Mucosa of descending colon (tissue), 3 donors: Measurements from ENCODE around the gene EN2. TPM values are rescaled to one million over a fixed set of nuclear protein-coding genes. Genes with fewer than 3 reads are reported as not detected.
A peak's percentile ranks its signal among the peaks of the same experiment; 100 is the strongest.

Experiments used
- ATAC-seq: fragments of 200-7000 bp; cut with Tn5 transposase; one replicate; pipeline ENCODE4 v1.9.1; 2020; ENCODE audit warnings: mild to moderate bottlenecking, moderate library complexity
- DNase-seq, 3 donors: peaks; one replicate each; pipeline ENCODE4 v3.0.0-alpha.2; 2020
- H3K36me3 ChIP-seq: fragments of 200-600 bp; one replicate; pipeline ENCODE4 v1.8.0; 2021; ENCODE audit warnings: low read depth, mild to moderate bottlenecking
- H3K4me1 ChIP-seq: fragments of 200-600 bp; one replicate; pipeline ENCODE4 v1.8.0; 2021; ENCODE audit warnings: low read depth, mild to moderate bottlenecking
- H3K4me3 ChIP-seq: fragments of 200-600 bp; one replicate; pipeline ENCODE4 v1.8.0; 2021; ENCODE audit warnings: mild to moderate bottlenecking
- H3K9me3 ChIP-seq: fragments of 200-600 bp; one replicate; pipeline ENCODE4 v1.8.0; 2021; ENCODE audit warnings: mild to moderate bottlenecking
- intact Hi-C, 2 donors: fragments of 100-400 bp; cut with DNase I in 1 of 2; cut with micrococcal nuclease in 1 of 2; formaldehyde crosslinking; loops; one replicate each; pipeline versions ENCODE4 v1.11.0 to v1.11.1; 2022; cut with DNase I, micrococcal nuclease
- long read RNA-seq, 2 donors: library from polyadenylated mRNA; unstranded; transcript quantifications; one replicate each; pipeline ENCODE4 v2.0.0, GENCODE V29; 2019 to 2021
- total RNA-seq, 3 donors: library from RNA; stranded (reverse); fragmentation: NEBNext Ultra II Directional in 2 of 3; extraction: Animal tissue kit (Norgen Biotek cat#: 25700) in 2 of 3; gene quantifications; one replicate each; pipeline versions ENCODE4 v1.2.1 to v1.2.4, GENCODE V29; 2021 to 2023
- TF ChIP-seq, protein P1 (sequence below): fragments of 200-600 bp; IDR thresholded peaks from one replicate; pipeline ENCODE4 v1.8.0; 2022; ENCODE audit warnings: antibody characterized with exemption, mild to moderate bottlenecking
- donor health status: DM: no; HTN: no; CAD: no; lungs with moderate emphysema.
- donor health status: DM: no; HTN: no; CAD: no.
- donor health status: DM: no; HTN: yes; CAD: no.

The EN2 gene
- not detected for total RNA-seq
- long read RNA-seq, donor 1, result 0 reads
- long read RNA-seq, donor 2, result 0 reads

DNA sequence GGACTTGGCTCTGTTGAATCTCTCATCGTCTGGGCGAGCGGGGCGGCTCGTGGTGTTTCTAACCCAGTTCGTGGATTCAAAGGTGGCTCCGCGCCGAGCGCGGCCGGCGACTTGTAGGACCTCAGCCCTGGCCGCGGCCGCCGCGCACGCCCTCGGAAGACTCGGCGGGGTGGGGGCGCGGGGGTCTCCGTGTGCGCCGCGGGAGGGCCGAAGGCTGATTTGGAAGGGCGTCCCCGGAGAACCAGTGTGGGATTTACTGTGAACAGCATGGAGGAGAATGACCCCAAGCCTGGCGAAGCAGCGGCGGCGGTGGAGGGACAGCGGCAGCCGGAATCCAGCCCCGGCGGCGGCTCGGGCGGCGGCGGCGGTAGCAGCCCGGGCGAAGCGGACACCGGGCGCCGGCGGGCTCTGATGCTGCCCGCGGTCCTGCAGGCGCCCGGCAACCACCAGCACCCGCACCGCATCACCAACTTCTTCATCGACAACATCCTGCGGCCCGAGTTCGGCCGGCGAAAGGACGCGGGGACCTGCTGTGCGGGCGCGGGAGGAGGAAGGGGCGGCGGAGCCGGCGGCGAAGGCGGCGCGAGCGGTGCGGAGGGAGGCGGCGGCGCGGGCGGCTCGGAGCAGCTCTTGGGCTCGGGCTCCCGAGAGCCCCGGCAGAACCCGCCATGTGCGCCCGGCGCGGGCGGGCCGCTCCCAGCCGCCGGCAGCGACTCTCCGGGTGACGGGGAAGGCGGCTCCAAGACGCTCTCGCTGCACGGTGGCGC, at the start of gene EN2:
Gene EN2 (plus strand): TSS at position 19 of the 767 bp plus-strand sequence. CDS start 249 bp downstream, at position 268.
- DNase-seq (peak in 2 of 3 donors; percentile 21 to 37), ATAC-seq (peak; percentile 23)
- TF ChIP-seq, protein P1, sequence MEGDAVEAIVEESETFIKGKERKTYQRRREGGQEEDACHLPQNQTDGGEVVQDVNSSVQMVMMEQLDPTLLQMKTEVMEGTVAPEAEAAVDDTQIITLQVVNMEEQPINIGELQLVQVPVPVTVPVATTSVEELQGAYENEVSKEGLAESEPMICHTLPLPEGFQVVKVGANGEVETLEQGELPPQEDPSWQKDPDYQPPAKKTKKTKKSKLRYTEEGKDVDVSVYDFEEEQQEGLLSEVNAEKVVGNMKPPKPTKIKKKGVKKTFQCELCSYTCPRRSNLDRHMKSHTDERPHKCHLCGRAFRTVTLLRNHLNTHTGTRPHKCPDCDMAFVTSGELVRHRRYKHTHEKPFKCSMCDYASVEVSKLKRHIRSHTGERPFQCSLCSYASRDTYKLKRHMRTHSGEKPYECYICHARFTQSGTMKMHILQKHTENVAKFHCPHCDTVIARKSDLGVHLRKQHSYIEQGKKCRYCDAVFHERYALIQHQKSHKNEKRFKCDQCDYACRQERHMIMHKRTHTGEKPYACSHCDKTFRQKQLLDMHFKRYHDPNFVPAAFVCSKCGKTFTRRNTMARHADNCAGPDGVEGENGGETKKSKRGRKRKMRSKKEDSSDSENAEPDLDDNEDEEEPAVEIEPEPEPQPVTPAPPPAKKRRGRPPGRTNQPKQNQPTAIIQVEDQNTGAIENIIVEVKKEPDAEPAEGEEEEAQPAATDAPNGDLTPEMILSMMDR, result no peak
- H3K36me3 ChIP-seq, result no peaks in the 10 kb centered on the region
- H3K9me3 ChIP-seq, result no peaks in the 10 kb centered on the region
- no peak within 1 kb of the TSS for H3K4me3 ChIP-seq
- intact Hi-C loops, result no loop called here
- peaks cover 24% of the 10 kb centered on the region for H3K4me1 ChIP-seq

- ATAC-seq, result no peak
- intact Hi-C loops, result no loop called here
- Histone ChIP-seq H3K4me1 (no peaks in the 10 kb centered on the region), H3K36me3 (no peaks in the 10 kb centered on the region), H3K9me3 (no peaks in the 10 kb centered on the region), H3K4me3 (no peak overlapping the region)
- TF ChIP-seq, protein P1, result no peak
- DNase-seq, result no peak
Observed at GRCh38 chr7:155408651-155409586, 49.0 kb upstream of the EN2 start.

DNA sequence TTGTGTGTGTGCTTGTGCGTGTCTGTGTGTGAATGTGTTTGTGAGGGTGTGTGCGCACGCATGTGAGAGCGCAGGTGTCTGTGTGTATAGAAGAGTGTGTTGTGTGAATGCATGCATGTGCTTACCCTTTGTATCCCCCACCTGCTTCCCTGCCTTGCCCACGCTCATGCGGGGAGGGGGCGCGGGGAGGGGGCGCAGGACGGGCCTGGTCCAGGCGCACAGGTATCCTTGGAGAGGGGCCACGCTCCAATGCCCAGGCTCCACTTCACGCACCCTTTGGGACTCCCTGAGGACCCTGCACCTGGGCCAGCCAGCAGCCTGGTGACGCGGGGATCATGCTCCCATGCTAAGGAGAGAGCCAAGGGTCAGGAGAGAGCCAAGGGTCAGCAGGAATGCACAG, 47.9 kb upstream of the EN2 start:
- intact Hi-C loops, result no loop called here

DNA sequence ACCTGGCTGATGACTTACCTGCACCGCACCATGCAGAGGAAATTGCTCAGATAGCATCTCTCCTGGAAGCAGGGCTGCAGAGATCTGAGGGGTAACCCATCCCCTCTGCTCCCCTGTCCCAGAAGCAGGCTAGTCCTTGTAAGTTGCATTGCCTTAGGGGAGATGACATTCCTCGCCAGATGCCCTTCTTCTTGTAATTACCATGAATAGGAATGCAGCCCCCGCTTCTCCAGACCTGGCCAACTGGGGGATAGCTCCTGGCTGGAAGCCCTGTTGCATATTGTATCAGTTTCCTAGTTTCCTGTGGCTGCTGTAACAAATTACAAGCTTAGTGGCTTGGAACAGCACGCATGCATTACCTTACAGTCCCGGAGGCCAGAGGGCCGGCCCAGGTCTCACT, 47.5 kb upstream of the EN2 start:
- TF ChIP-seq, protein P1, result no peak
- DNase-seq (no peak), ATAC-seq (no peak)
- H3K36me3 ChIP-seq, result no peaks in the 10 kb centered on the region
- no peaks in the 10 kb centered on the region for H3K9me3 ChIP-seq
- intact Hi-C loops, result no loop called here
- no peak overlapping the region for H3K4me3 ChIP-seq
- H3K4me1 ChIP-seq, result no peaks in the 10 kb centered on the region

More for the DNA sequence above, 47.9 kb upstream of the EN2 start:
- DNase-seq (no peak), ATAC-seq (no peak)
- no peaks in the 10 kb centered on the region for H3K9me3 ChIP-seq
- no peaks in the 10 kb centered on the region for H3K36me3 ChIP-seq
- TF ChIP-seq, protein P1, result no peak
- no peaks in the 10 kb centered on the region for H3K4me1 ChIP-seq
- H3K4me3 ChIP-seq, result no peak overlapping the region

GRCh38 chr7:155411718-155412415, 46.1 kb upstream of the EN2 start:
- TF ChIP-seq, protein P1, result no peak
- intact Hi-C loops, result no loop called here
- DNase-seq, result no peak
- no peaks in the 10 kb centered on the region for H3K9me3 ChIP-seq
- H3K4me3 ChIP-seq, result no peak overlapping the region
- no peak for ATAC-seq
- no peaks in the 10 kb centered on the region for H3K4me1 ChIP-seq
- no peaks in the 10 kb centered on the region for H3K36me3 ChIP-seq
